GM21447 (cell line): ENCODE data around the gene ERC2.
"Not testable (repeated sequence)": the region's sequence is repeated elsewhere in the genome, so short reads cannot be mapped to it uniquely, and the experiment has no call there.

ENCODE experiments used
- ATAC-seq: cut with Tn5 transposase; IDR thresholded peaks from one replicate; pipeline ENCODE4 v1.9.1; 2021; ENCODE audit not compliant: unreplicated experiment

Gene ERC2

GRCh38 chr3:56015374-56015773 lies 452.9 kb downstream of the ERC2 start:
- not testable (repeated sequence) for ATAC-seq

- ATAC-seq: no peak
Measured at GRCh38 chr3:56012721-56013120, 455.5 kb downstream of the ERC2 start.

- no peak for ATAC-seq
Measured at GRCh38 chr3:56005196-56005805, 463.0 kb downstream of the ERC2 start.

GRCh38 chr3:56003129-56003528 lies 465.1 kb downstream of the ERC2 start:
- ATAC-seq: no peak

- ATAC-seq: no peak
Measured at GRCh38 chr3:56001991-56002390, 466.3 kb downstream of the ERC2 start.

- no peak for ATAC-seq
Measured at GRCh38 chr3:56001537-56001936, 466.7 kb downstream of the ERC2 start.

GRCh38 chr3:55989366-55989765 lies 478.9 kb downstream of the ERC2 start:
- no peak for ATAC-seq

- no peak for ATAC-seq
Measured at GRCh38 chr3:55988905-55989304, 479.4 kb downstream of the ERC2 start.

- ATAC-seq: no peak
Measured at GRCh38 chr3:55984626-55985025, 483.6 kb downstream of the ERC2 start.

- no peak for ATAC-seq
Measured at GRCh38 chr3:55978953-55979352, 489.3 kb downstream of the ERC2 start.

GRCh38 chr3:55974421-55975165 lies 493.7 kb downstream of the ERC2 start:
- ATAC-seq: no peak

GRCh38 chr3:55969634-55970033 lies 498.6 kb downstream of the ERC2 start:
- ATAC-seq: no peak

- ATAC-seq: no peak
Measured at GRCh38 chr3:55968331-55968730, 499.9 kb downstream of the ERC2 start.

- ATAC-seq: no peak
Measured at GRCh38 chr3:55966566-55966965, 501.7 kb downstream of the ERC2 start.

- ATAC-seq: no peak
Measured at GRCh38 chr3:55965776-55966175, 502.5 kb downstream of the ERC2 start.

GRCh38 chr3:55964491-55964985 lies 503.7 kb downstream of the ERC2 start:
- ATAC-seq: no peak

GRCh38 chr3:55963601-55964000 lies 504.7 kb downstream of the ERC2 start:
- ATAC-seq: no peak

- no peak for ATAC-seq
Measured at GRCh38 chr3:55959471-55960080, 508.7 kb downstream of the ERC2 start.

- ATAC-seq: no peak
Measured at GRCh38 chr3:55958605-55959004, 509.7 kb downstream of the ERC2 start.

- no peak for ATAC-seq
Measured at GRCh38 chr3:55955891-55956477, 512.3 kb downstream of the ERC2 start.

- no peak for ATAC-seq
Measured at GRCh38 chr3:55951388-55951787, 516.9 kb downstream of the ERC2 start.

GRCh38 chr3:55947406-55947805 lies 520.9 kb downstream of the ERC2 start:
- ATAC-seq: no peak
